Dedifferentiated amniotic fluid mesenchymal stem cell (primary cell): ENCODE data around the gene B4GALNT3.
"Not testable (repeated sequence)": the region's sequence is repeated elsewhere in the genome, so short reads cannot be mapped to it uniquely, and the experiment has no call there.

Experiments used
- DNase-seq: peaks from one replicate; pipeline ENCODE4 v3.0.0-alpha.2; 2016; ENCODE audit errors: extremely low spot score

The B4GALNT3 gene

DNA sequence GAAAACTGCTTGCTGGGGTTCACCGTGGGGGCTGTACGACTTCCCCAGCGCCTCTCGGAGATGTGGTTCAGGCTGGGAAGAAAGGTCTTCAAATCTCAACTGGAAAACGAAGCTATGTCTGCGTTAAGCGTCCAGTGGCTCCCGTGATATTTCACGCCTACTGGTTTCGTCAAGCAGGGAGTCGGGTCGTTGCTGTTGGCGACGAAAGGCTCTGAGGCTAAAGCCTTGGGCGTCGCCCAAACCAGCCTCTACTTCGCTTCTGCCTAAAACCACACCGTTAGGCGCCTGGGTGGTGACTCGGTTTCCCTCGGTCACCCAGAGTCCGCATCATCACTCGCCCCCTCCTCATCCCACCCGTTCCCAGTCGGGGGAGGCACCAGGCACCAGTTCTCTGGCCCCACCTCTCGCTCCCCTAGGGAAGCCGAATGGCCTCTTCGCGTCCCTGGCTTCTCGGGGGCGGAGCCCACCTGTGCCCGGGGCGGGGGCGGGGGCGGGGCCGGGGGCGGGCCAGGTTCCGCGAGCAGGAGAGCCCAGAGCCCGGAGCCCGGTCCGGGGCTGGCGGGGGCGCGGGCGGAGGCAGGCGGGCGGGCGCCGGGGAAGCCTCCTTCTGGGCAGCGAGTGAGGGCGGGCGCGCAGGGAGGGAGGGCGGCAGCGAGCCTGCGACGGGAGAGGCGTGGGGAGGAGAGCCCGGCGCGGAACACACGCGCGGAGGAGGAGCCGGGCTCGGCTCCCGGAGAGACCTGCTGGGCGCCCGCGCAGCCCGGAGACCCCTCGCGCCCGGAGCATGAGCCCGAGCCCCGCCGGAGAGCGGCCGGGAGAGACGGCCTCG is at the start of gene B4GALNT3:
B4GALNT3 (plus strand) TSS at position 510 of the 829 bp plus-strand sequence. CDS start 438 bp downstream, outside the sequence.
- DNase-seq: no peak

DNA sequence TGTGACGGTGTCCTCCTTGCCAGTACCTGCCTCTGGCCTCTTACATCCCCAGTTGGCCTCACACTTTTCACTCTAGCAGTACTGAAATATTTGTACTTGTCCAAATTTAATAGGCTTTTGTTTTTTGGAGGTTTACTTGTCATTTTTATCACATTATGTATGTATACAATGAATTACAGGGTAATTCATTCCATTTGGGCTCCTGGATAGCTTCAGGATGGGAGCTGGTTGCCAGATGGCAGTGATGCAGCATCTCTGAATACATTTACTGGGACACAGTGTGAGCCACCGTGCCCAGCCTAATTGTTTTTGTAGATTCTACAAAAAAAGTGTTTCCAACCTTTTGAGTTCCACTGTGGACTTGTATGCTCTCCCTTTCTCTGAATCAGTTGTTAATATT is 44.9 kb upstream of the B4GALNT3 start:
- no peak for DNase-seq

DNA sequence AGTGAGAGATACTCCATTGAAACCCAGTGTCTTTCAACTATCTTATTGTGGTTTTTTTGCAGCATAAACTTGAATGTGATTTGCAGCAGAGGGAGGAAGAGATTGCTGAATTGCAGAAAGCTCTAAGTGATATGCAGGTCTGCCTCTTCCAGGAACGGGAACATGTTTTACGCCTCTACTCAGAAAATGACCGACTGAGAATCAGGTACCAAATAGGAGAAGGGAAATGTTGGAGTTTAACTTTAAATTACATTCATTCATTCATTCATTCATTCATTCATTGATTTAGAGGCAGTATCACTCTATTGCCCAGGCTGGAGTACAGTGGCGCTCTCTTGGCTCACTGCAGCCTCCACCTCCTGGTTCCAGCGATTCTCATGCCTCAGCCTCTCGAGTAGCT is 41.3 kb upstream of the B4GALNT3 start:
- DNase-seq: no peak

DNA sequence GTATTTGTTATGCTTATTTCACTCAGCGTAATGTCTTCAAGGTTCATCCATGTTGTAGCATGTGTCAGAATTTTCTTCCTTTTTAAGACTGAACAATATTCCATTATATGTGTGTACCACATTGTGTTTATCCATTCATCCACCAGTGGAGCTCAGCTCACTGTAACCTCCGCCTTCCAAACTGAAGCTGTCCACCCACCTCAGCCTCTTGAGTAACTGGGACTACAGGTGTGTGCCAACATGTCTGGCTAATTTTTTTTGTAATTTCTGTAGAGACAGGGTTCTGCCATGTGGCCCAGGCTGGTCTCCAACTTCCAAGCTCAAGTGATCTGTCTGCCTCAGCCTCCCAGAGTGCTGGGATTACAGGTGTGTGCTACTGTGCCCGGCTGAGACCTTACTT is 37.2 kb upstream of the B4GALNT3 start:
- no peak for DNase-seq

DNA sequence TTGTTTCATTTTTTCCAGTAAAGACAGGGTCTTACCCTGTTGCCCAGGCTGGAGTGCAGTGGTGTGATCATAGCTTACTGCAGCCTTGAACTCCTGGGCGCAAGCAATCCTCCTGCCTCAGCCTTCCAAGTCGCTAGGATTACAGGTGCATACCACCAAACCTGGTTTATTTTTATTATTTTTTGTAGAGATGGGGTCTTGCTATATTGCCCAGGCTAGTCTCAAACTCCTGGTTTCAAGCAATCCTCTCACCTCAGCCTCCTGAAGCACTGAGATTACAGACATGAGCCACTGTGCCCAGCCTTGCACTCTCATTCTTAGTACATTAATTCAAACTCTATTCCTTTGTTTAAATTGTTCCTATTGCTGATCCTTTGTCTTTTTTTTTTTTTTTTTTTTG is 24.0 kb upstream of the B4GALNT3 start:
- DNase-seq: not testable (repeated sequence)

DNA sequence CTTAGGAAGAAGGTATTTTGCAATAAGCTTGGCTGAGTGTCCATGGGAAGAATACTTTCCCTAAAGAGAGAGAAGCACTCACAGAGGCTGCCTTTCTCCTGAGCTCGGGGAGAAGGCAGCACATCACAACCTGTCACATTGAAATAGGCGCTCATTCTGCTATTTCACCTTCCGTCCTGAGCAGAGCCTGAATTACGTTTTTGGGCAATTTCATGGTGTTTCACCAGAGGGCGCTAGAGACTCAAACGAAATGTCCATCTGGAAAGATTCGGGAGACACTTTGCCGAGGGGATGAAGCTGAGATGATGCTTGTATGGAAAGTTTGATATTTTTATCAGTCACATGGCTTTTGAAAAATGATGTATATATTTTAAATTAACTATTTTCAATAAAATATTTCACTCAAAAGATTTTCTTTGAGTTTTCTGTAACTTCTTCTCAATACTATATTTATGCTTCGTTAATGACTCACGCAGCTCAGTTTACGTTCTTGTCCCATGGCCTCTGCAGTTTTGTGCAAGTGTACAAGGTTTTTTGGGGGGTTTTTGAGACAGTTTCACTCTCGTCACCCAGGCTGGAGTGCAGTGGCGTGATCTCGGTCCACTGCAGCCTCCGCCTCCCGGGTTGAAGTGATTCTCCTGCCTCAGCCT is 17.4 kb upstream of the B4GALNT3 start:
- DNase-seq: peak; percentile 56

DNA sequence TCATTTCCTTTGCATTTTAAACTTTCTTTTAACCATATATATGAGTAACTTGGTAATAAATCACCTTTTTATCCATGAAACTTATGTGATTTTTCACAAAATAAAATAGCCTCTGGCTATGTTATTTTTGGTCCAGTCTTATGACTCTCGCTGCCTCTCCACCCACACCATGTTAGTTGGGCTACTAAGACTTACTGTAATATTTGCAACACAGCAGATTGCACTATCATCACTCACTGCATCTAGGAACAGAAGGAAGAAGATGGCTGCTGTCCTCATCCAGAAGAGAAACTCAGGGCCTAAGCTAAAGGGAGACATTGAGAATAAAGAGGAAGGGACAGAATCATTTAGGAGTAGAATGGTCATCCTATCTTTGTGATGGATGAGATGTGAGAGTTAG is 12.6 kb upstream of the B4GALNT3 start:
- DNase-seq: no peak

DNA sequence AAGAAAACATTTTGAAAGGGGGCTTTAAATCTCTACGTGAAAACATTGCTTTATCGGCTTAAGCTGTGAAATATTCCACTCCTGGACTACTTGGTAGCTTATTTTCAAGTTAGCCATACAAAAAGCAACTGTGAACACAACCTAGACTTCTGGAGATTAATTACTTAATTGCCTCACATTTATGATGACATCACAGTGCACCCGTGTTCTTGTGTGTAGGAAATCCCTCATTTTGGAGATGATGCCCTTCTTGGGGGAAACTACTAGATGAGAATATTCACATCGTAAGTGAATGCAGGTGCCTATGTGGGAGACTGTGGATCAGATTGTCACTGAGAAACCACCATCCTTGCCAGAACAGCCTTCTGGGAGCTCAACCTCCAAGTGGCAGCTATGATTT is 10.5 kb upstream of the B4GALNT3 start:
- DNase-seq: no peak

DNA sequence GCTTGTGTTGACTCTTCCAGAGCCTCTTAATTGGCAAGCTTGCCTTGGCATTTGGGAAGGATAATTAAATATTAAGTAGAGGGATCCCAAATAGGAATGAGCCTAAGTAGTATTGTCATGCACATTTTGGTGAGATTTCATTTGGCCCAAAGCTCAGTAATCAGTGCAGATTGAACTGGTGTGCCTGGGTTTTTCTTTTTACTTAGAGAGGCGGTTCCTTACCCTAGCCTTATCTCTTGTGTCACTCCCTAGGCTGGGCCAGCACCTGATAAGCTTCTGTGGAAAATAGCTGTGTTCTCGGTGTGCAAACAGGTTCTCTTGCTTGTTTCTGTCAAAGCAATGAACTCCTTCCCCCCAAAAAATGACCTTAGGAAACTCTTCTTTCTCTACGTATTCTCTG is 9.3 kb upstream of the B4GALNT3 start:
- DNase-seq: no peak

DNA sequence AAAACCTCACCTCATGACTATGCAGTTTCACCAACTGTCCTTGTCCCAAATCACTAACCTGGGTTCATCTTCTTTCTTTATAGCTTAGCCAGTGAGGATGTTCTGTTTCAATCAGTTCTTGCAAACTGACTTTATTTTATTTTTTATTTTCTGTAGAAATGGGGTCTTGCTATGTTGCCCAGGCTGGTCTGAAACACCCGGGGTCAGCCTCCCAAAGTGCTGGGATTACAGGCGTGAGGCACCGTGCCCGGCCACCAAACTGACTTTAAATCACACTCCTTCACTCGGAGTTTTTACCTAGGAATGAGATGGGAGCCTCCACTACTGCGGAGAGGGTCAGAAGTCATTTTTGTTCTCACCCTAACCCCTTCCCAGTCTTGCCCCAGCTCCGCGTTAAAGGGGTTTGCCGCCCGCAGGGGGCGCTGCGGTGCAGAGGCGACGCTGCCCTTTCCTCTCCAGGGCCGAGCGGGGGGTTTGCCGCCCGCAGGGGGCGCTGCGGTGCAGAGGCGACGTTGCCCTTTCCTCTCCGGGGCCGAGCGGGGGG is 7.0 kb upstream of the B4GALNT3 start:
- no peak for DNase-seq

DNA sequence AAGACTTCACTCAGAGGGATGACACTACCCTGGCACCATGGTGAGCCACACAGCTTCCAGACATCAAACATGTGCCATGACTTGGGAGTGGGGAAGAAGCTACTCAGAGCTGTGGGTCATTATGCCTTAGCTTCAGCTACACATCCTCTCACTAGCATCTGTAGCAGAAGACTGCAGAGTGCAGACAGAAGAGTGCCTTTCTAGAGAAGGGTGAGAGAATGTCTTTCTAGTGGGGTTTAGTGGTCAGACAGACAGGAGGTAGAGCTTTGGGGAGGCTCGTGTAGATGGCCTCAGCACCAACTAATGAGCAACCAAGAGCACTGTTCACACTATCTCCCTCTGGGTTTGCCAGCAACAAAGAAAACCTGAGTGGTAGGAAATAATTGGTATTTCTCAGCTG is 4.9 kb upstream of the B4GALNT3 start:
- no peak for DNase-seq

DNA sequence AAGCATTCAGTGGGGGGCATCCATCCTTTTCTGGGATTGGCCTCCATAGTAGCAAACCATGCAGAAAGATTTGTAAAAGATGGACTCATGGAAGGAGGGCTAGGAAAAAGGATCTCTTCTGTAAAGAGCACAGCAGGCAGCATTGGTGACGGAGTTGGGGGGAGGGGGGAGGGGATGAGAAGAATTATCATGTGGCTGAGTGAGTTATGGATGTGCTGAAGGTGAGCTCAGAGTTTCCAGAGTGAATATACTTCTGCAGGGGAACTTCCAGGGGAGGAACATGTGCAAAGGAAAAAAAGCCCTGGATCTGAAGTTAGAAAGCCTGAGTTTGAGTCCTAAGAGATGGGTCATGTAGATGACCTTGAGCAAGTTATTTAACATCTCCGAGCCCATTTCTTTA is 3.9 kb upstream of the B4GALNT3 start:
- no peak for DNase-seq

DNA sequence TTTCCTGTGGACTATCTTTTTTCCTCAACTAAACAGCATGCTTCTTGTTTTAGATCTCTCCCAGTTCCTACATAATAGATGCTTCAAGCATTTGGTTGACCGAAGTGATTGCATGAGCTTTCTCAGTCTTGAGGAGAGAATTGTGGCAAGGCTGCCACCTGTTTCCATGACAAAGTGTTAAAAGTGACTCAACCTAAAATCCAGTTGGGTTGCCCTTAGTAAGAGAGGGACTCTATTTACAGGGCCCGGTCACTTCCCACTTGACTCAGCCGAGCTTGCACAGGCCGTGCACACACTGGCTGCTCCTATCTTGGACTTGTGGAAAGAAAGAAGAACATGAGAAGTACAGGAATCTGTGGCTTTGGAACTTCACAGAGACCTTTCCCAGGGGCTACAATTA is 2.1 kb upstream of the B4GALNT3 start:
- DNase-seq: no peak

DNA sequence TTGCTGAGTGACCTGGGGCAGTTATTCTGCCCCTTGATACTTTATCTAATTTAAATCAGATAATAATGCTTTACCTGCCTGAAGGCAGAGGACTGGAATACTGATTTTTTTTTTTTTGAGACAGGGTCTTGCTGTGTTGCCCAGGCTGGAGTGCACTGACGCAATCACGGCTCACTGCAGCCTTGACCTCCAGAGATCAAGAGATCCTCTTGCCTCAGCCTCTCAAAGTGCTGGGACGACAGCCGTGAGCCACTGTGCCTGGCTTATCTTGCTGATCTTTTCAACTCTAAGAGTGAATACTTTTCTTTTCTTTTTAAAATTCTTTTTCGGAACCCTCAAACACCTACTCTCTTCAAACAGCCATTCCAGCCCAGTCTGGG is 699 bp upstream of the B4GALNT3 start:
- no peak for DNase-seq

DNA sequence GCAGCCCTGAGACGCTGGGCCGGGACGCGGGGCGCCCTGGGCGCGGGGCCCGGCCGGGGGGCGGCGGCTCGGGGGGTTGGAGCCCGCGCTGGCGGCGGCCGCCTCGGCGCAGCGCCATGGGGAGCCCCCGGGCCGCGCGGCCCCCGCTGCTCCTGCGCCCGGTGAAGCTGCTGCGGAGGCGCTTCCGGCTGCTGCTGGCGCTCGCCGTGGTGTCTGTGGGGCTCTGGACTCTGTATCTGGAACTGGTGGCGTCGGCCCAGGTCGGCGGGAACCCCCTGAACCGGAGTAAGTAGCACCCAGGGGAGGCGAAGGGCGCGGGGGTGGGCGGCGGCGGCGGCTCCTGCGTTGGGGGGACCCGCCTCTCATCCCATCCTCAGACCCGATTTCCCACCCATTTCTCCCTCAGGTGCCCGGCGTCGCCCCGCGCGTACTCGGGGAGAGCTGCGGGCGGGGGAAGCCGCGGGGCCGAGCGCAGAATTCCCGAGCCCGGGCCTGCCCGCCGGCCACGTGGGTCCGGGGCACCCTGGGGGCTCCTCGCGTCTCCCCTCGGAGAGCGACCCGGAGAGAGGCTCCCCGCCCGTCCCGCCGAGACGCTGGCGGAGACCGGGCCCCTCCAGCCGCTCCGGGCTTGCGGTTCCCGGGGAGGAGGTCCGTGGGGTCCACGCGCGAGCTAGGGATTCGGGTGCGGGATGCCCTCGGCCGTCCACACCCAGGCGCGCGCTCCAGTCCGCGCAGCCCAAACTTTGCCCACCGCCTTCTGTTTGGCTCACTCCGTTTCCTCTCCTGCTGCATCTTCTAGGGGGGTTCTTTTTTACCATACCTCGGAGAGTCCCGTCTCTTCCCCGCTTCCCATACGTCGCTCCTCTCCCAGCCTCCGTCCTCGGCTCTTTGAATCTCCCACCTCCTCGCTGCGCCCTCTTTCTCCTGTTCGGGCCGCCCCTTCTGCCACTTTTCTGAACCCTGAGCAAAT is 807 bp downstream of the B4GALNT3 start:
- DNase-seq: no peak

DNA sequence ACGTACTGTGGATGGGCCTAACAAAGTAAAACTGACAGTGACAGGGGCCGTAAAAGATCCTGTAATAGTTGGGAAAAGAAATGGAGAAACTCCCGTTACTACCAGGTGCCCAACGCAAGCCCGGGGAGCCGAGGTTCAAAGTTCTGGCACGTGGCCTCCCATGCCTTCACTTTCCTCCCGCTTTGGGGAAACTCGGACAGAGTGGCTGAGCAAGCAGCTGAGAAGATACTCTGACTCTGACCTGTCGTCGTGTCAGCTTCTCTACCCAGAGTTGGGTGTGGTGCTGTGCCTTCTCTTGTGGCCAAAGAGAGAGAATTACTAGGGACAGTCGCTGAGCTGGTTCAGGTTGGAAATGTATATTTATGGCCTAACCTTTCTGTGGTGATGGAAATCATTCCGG is 1.7 kb downstream of the B4GALNT3 start:
- DNase-seq: no peak

DNA sequence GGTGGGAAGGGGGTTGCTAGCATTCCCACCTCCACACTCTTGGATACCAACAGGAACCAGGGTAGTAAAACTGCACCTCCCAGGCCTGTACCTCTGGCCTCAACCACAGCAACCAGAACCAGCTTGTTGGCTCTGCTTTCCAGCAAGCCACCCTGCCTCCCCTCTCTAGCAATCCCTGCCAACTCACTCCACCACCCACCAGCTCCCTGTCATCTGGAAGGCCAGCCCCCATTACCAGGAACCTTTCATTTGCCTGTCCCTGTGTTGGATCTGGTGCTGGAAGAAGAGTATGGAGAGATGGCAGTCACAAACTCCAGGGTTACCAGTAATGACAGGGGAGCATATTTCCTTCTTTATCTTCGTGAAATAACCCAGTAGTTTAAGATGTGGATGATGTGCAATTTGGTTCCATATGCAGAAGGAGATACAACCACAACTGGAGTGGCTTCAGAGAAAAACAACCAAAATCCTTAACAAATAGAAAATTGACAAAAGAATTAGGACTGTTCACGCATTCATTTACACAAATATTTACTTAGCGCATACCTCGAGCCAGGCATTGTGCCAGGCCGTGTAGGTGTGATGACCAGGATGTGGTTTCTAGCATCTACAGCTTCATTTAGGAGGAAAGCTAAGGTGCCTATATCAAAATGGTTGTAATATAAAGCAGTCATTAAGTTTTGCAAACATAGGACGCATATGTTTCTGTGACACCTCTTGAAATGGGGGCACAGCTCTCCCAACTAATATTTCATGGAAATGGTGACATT is 3.4 kb downstream of the B4GALNT3 start:
- no peak for DNase-seq

DNA sequence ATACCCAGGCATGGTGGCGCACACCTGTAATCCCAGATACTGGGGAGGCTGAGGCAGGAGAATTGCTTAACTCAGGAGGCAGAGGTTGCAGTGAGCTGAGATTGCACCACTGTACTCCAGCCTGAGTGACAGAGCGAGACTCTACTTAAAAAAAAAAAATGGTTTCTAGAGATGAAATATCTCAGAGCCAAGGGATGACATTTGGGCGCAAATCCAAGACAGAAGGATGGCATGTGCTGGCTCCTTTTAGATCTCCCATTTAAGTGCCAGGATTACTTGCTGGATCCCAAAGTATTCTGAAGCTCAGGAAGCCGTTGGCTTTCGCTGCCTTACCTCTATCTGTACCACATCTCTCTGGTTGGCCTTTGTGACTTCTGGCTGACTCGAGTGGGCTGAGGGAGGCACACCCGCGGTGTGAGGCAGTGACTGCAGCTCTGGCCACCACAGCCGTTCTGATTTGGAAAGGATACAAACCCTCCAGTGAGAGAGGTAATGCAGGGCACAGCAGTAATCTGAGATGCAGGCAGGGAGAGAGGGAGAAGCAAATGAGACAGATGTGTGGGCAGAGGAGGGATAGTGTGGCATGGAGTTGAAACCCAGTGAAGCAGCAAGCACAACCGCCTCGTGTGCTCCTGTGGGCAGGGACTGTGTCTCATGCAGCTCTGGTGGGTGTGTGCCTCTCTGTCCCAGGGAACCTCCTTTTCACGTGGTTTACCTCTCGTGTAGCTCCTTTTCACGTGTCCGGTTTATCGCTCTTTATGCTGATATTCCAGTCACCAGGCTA is 4.9 kb downstream of the B4GALNT3 start:
- DNase-seq: no peak

DNA sequence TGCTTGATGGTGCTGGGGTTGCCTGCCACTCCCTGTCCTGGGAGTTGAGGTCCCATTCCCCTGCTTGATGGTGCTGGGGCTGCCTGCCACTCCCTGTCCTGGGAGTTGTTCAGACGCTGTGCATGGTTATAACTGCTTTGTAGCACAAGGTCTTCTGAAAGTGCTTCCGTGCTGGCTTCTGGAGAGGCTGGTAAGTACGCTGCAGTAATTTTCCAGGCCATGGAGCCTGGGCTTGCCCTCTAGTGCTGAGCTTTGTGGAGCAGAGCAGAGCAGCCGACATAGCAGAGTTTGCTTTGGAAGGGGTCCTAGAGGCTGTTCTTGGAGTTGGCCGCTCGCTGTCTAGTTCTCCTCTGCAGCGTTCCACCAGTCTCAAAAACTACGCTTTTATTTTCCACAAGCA is 6.3 kb downstream of the B4GALNT3 start:
- DNase-seq: no peak

DNA sequence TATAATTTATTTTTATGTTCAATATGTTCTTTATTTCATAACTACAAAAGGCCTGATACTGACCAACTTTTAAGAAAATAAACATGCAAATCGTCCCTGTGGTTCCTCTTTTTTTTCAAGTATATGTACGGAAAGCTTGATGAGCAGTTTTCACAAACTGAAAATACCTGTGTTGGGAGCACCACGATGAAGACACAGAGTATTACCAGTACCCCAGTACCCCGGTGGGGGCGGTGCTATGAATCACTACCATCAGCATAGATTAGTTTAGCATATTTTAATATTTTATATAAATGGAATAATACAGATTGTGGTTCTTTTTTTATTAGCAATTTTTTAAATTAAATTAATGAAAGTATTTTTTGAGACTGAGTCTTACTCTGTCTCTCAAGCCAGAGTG is 7.0 kb downstream of the B4GALNT3 start:
- DNase-seq: no peak
